K562 (cell line): ENCODE measurements around the gene ZNF574. TPM values are rescaled to one million over a fixed set of nuclear protein-coding genes. Genes with fewer than 3 reads are reported as not detected.

Source experiments
- ATAC-seq: fragments of 200-7000 bp; cut with Tn5 transposase; 3 replicates; pipeline ENCODE4 v1.9.1; 2020; ENCODE audit warnings: moderate library complexity
- BruUV-seq: library from RNA; stranded (reverse); fragments of 400-500 nt; replicated peaks from 2 replicates; lab custom pipeline; 2021; lab: Mats Ljungman, UMichigan
- CTCF ChIA-PET: fragments of 300-600 bp; formaldehyde crosslinking; extraction: SDS; loops from one replicate; lab custom pipeline; 2021; ENCODE audit warnings: low intra/inter-chr PET ratio; lab: Yijun Ruan, JAX
- POLR2A ChIA-PET: fragments of 300-600, 350-650 bp; sonication (Branson Sonifier 250); formaldehyde crosslinking; extraction: SDS; loops from one replicate; lab custom pipeline; 2021; ENCODE audit warnings: antibody characterized with exemption, inconsistent platforms; lab: Yijun Ruan, JAX
- DNase-seq, 4 experiments: peaks; one replicate each; pipeline versions ENCODE4 v3.0.0 to v3.0.0-alpha.2; 2011 to 2018; ENCODE audit warnings: low spot score in 3 of 4, mixed read lengths in 3 of 4; ENCODE audit errors: extremely low read depth in 1 of 4
- FAIRE-seq: peaks from 2 replicates; lab custom pipeline; 2011; peaks lifted over from hg19 to GRCh38; lab: Jason Lieb, UNC
- H2AFZ ChIP-seq: 2 replicates; pipeline ENCODE4 v1.6.0; 2011; ENCODE audit warnings: low read depth, low read length, control low read depth, inconsistent platforms
- H3K27ac ChIP-seq: fragments of 200-600 bp; 3 replicates; pipeline ENCODE4 v1.8.0; 2011; ENCODE audit warnings: low read depth, mild to moderate bottlenecking, control low read depth, inconsistent platforms, low read length, moderate library complexity, mixed read lengths; ENCODE audit errors: extremely low read depth
- H3K27me3 ChIP-seq, 2 experiments: fragments of 300-600 bp in 1 of 2; 2 replicates in 1 of 2; 3 replicates in 1 of 2; pipeline versions ENCODE4 v1.6.0 to v1.8.0; 2011; ENCODE audit warnings: inconsistent platforms in 2 of 2, low read length in 2 of 2, mild to moderate bottlenecking in 1 of 2, mixed read lengths in 1 of 2, moderate library complexity in 1 of 2; ENCODE audit not compliant: control insufficient read depth in 2 of 2, insufficient read depth in 2 of 2
- H3K36me3 ChIP-seq: fragments of 300-600 bp; 3 replicates; pipeline ENCODE4 v1.8.0; 2011; ENCODE audit warnings: mild to moderate bottlenecking, low read length, inconsistent platforms; ENCODE audit not compliant: control insufficient read depth, insufficient read depth
- H3K4me1 ChIP-seq, 2 experiments: fragments of 200-600 bp in 1 of 2; replicated peaks in 1 of 2; 2 replicates in 1 of 2; 3 replicates in 1 of 2; pipeline versions ENCODE4 v1.5.1 to v1.8.0; 2011; ENCODE audit warnings: inconsistent platforms in 2 of 2, low read length in 2 of 2, mild to moderate bottlenecking in 1 of 2, mixed read lengths in 1 of 2, moderate library complexity in 1 of 2; ENCODE audit not compliant: control insufficient read depth in 2 of 2, insufficient read depth in 2 of 2
- H3K4me2 ChIP-seq: 2 replicates; pipeline ENCODE4 v1.6.1; 2011; ENCODE audit warnings: low read length, control low read depth, inconsistent platforms, mixed read lengths; ENCODE audit not compliant: insufficient read depth
- H3K4me3 ChIP-seq: fragments of 200-600 bp; sonication (generic), shearing (Covaris generic); 2 replicates; pipeline ENCODE4 v1.5.1; 2016; ENCODE audit warnings: control low read depth, inconsistent platforms
- H3K79me2 ChIP-seq: fragments of 200-600 bp; 3 replicates; pipeline ENCODE4 v1.8.0; 2011; ENCODE audit warnings: low read length, inconsistent platforms; ENCODE audit not compliant: control insufficient read depth, insufficient read depth
- H3K9ac ChIP-seq, 2 experiments: 2 replicates each; pipeline versions ENCODE4 v1.6.0 to v1.6.1; 2011; ENCODE audit warnings: low read depth in 2 of 2, low read length in 2 of 2, control low read depth in 1 of 2, inconsistent platforms in 1 of 2, mild to moderate bottlenecking in 1 of 2, mixed read lengths in 1 of 2; ENCODE audit not compliant: insufficient read depth in 1 of 2
- H3K9me1 ChIP-seq: one replicate; pipeline ENCODE4 v1.6.0; 2011; ENCODE audit warnings: inconsistent platforms, mild to moderate bottlenecking, low read length, moderate library complexity; ENCODE audit not compliant: control insufficient read depth, insufficient read depth
- H3K9me3 ChIP-seq: replicated peaks from 2 replicates; pipeline ENCODE4 v1.5.1; 2011; ENCODE audit warnings: low read depth, low read length, inconsistent platforms; ENCODE audit not compliant: control insufficient read depth, insufficient read depth
- H4K20me1 ChIP-seq: replicated peaks from 2 replicates; pipeline ENCODE4 v1.6.1; 2011; ENCODE audit warnings: low read length, inconsistent platforms, mixed read lengths; ENCODE audit not compliant: control insufficient read depth, insufficient read depth
- POLR2G ChIP-seq: fragments of 200-400 bp; formaldehyde crosslinking; IDR thresholded peaks from 2 replicates; pipeline ENCODE4 v1.6.1; 2017; ENCODE audit warnings: low read depth, mild to moderate bottlenecking, antibody characterized with exemption, low read length, moderate library complexity
- RBFOX2 ChIP-seq: fragments of 200-400 bp; formaldehyde crosslinking; IDR thresholded peaks from 2 replicates; pipeline ENCODE4 v1.6.1; 2017; ENCODE audit warnings: low read depth, mild to moderate bottlenecking, low read length, moderate library complexity
- RBM22 ChIP-seq: fragments of 200-400 bp; formaldehyde crosslinking; IDR thresholded peaks from 2 replicates; pipeline ENCODE4 v1.6.1; 2018; ENCODE audit warnings: low read length, low read depth; ENCODE audit not compliant: poor library complexity, severe bottlenecking
- RBM34 ChIP-seq: fragments of 200-400 bp; formaldehyde crosslinking; IDR thresholded peaks from 2 replicates; pipeline ENCODE4 v1.6.1; 2018; ENCODE audit warnings: low read length, borderline replicate concordance; ENCODE audit not compliant: insufficient read depth
- WGBS: fragments of 100-300 bp; shearing (Covaris generic); methylation state at CpG from one replicate; pipeline ENCODE4 v1.1.6; 2016; ENCODE audit warnings: low coverage, mixed read lengths; ENCODE audit not compliant: insufficient coverage; ENCODE audit errors: missing lambda C conversion rate; 5-methylcytosine and 5-hydroxymethylcytosine counted together
- in situ Hi-C: fragments of 300-500 bp; cut with MboI; formaldehyde crosslinking; loops from 4 replicates; pipeline ENCODE4 v1.15.0; 2018; ENCODE audit warnings: inconsistent platforms, mixed read lengths
- intact Hi-C: fragments of 100-400 bp; cut with micrococcal nuclease; formaldehyde crosslinking; loops from 2 replicates; pipeline ENCODE4 v1.14.2; 2022
- polyA plus RNA-seq, 8 experiments: library from polyadenylated mRNA; depleted of rRNA in 4 of 8; stranded (reverse) in 5 of 8; unstranded in 3 of 8; fragments of >200 nt; fragmentation: Nextera tagmentation in 2 of 8; fragmentation: Illumina TruSeq in 1 of 8; extraction: Ambion mirVana in 2 of 8; extraction: Trizol in 1 of 8; gene quantifications; 2 replicates each; pipeline versions ENCODE4 v1.2.1 to v1.2.3, GENCODE V29; 2011 to 2014; ENCODE audit warnings: inconsistent platforms in 1 of 8, missing spikeins in 1 of 8
- total RNA-seq, 7 experiments: library from RNA; depleted of rRNA in 6 of 7; stranded (reverse); fragments of >200 nt in 6 of 7; fragmentation: Illumina TruSeq in 2 of 7; extraction: Trizol in 2 of 7; gene quantifications; 2 replicates each; pipeline versions ENCODE4 v1.2.1 to v1.2.3, GENCODE V29; 2011 to 2021; ENCODE audit warnings: low replicate concordance in 1 of 7

The ZNF574 gene
- total and polyA plus RNA-seq, 9 of the 15 experiments (the other 6 are each of a cell fraction or from before 2014, with no cell fraction given): 0.24 to 20.7 (median 8.4) TPM

- Histone ChIP-seq H3K79me2 (peaks cover 36% of the 10 kb centered on the region), H3K27ac (no peak overlapping the region), H3K4me1 (peaks cover 11 to 36% of the 10 kb centered on the region in 2 experiments; a peak in 4 of 5 replicates), H3K9ac (peak overlapping the region in 1 of 2 experiments; percentile 40; a peak in 2 of 4 replicates), H3K27me3 (no peaks in the 10 kb centered on the region), H4K20me1 (peaks cover 17% of the 10 kb centered on the region), H3K4me3 (no peak overlapping the region), H3K4me2 (no peak overlapping the region), H3K9me1 (no peaks in the 10 kb centered on the region), H2AFZ (no peak overlapping the region), H3K36me3 (peaks cover 45% of the 10 kb centered on the region), H3K9me3 (no peaks in the 10 kb centered on the region)
- TF ChIP-seq POLR2G (peak; percentile 52), RBM22 (peak; percentile 35), RBM34 (no peak), RBFOX2 (peak; percentile 23; the same call in 1 of the 2 replicates)
- FAIRE-seq (no peak), DNase-seq (no peak), ATAC-seq (no peak)
- ChIA-PET POLR2A (interaction anchor here (0.7 to 1.1 kb wide), 2 partner anchors 16 to 650 kb away, joined by 3 read pairs; no protein-coding TSS in a partner anchor), CTCF (no interaction called here)
- 96% methylated on average over 28 of the region's 28 CpGs for WGBS
- BruUV-seq: no TSS peak
- intact Hi-C loops (no loop called here), in situ Hi-C loops (no loop called here)
Observed at GRCh38 chr19:42080764-42081375, 4.9 kb downstream of the ZNF574 start.
